Caco-2 (cell line): ENCODE results near the gene LDB3. TPM values are rescaled to one million over a fixed set of nuclear protein-coding genes. Genes with fewer than 3 reads are reported as not detected.

ENCODE experiments used
- BruUV-seq: library from RNA; stranded (reverse); fragments of 400-500 nt; replicated peaks from 2 replicates; lab custom pipeline; 2021; lab: Mats Ljungman, UMichigan
- CTCF ChIA-PET: fragments of 300-600 bp; sonication (Branson Sonifier 250); formaldehyde crosslinking; loops from one replicate; lab custom pipeline; 2022; ENCODE audit warnings: antibody characterized with exemption; lab: Charles Lee
- POLR2A ChIA-PET: fragments of 300-600 bp; sonication (Branson Sonifier 250); formaldehyde crosslinking; loops from one replicate; lab custom pipeline; 2022; ENCODE audit warnings: antibody characterized with exemption; lab: Charles Lee
- DNase-seq, 2 experiments: peaks; one replicate each; pipeline versions ENCODE4 v3.0.0 to v3.0.0-alpha.2; 2020 to 2022
- H3K27me3 ChIP-seq: replicated peaks from 2 replicates; pipeline ENCODE4 v1.6.0; 2011; ENCODE audit warnings: low read length; ENCODE audit not compliant: control insufficient read depth, insufficient read depth
- H3K36me3 ChIP-seq: 2 replicates; pipeline ENCODE4 v1.5.1; 2011; ENCODE audit warnings: low read length; ENCODE audit not compliant: control insufficient read depth, insufficient read depth
- H3K4me1 ChIP-seq: fragments of 250-450 bp; sonication (Bioruptor Pico); 2 replicates; pipeline ENCODE4 v1.5.1; 2020; ENCODE audit warnings: mild to moderate bottlenecking
- H3K4me3 ChIP-seq: 2 replicates; pipeline ENCODE4 v1.5.1; 2011; ENCODE audit warnings: low read depth, mild to moderate bottlenecking, control low read depth, low read length
- H3K9me3 ChIP-seq: fragments of 250-450 bp; sonication (Bioruptor Pico); 2 replicates; pipeline ENCODE4 v1.5.1; 2020; ENCODE audit warnings: mild to moderate bottlenecking, moderate library complexity
- H3K27ac Mint-ChIP-seq: one replicate; pipeline ENCODE4 v1.8.0; 2022; ENCODE audit warnings: mixed read lengths; ENCODE audit not compliant: unreplicated experiment
- H3K27me3 Mint-ChIP-seq: one replicate; pipeline ENCODE4 v1.8.0; 2022; ENCODE audit warnings: mixed read lengths; ENCODE audit not compliant: insufficient read depth, unreplicated experiment
- H3K36me3 Mint-ChIP-seq: one replicate; pipeline ENCODE4 v1.8.0; 2022; ENCODE audit warnings: mild to moderate bottlenecking, mixed read lengths; ENCODE audit not compliant: insufficient read depth, unreplicated experiment
- H3K4me1 Mint-ChIP-seq: one replicate; pipeline ENCODE4 v1.8.0; 2022; ENCODE audit warnings: low read depth, mixed read lengths; ENCODE audit not compliant: unreplicated experiment
- H3K4me3 Mint-ChIP-seq: one replicate; pipeline ENCODE4 v1.8.0; 2022; ENCODE audit warnings: mild to moderate bottlenecking, moderate library complexity, mixed read lengths; ENCODE audit not compliant: unreplicated experiment
- H3K9me3 Mint-ChIP-seq: one replicate; pipeline ENCODE4 v1.8.0; 2022; ENCODE audit warnings: mixed read lengths; ENCODE audit not compliant: unreplicated experiment
- CTCF ChIP-seq, 2 experiments: fragments of 200-600 bp in 1 of 2; IDR thresholded peaks; 1 replicate in 1 of 2; 2 replicates in 1 of 2; pipeline versions ENCODE4 v1.5.1 to v1.8.0; 2011 to 2022; ENCODE audit warnings: antibody characterized with exemption in 1 of 2, control low read depth in 1 of 2, inconsistent platforms in 1 of 2, low read depth in 1 of 2, low read length in 1 of 2, mild to moderate bottlenecking in 1 of 2, moderate library complexity in 1 of 2; ENCODE audit not compliant: insufficient read depth in 1 of 2, severe bottlenecking in 1 of 2, unreplicated experiment in 1 of 2
- intact Hi-C: fragments of 100-400 bp; cut with micrococcal nuclease; formaldehyde crosslinking; loops from one replicate; pipeline ENCODE4 v1.10.0; 2022; ENCODE audit not compliant: unreplicated experiment
- total RNA-seq: library from RNA; stranded (reverse); gene quantifications from 2 replicates; pipeline ENCODE4 v1.2.3, GENCODE V29; 2022

The LDB3 gene
- total RNA-seq, 1 experiment from 2014 or later: 0.09 TPM

GRCh38 chr10:86727470-86727869, 59.2 kb downstream of the LDB3 start:
- no peaks in the 10 kb centered on the region for H3K36me3 Mint-ChIP-seq
- H3K9me3 Mint-ChIP-seq: no peaks in the 10 kb centered on the region
- intact Hi-C loops: no loop called here
- H3K4me3 Mint-ChIP-seq: no peak overlapping the region
- DNase-seq: no peak
- TF ChIP-seq CTCF (IDR thresholded peaks at IDR 0.05; ENCODE audit: insufficient read depth in 1 of 2, low read depth in 1 of 2, low read length in 1 of 2, severe bottlenecking in 1 of 2, unreplicated experiment in 1 of 2): no peak
- Histone ChIP-seq H3K4me1 (no peaks in the 10 kb centered on the region), H3K27me3 (no peaks in the 10 kb centered on the region), H3K36me3 (no peaks in the 10 kb centered on the region), H3K9me3 (no peaks in the 10 kb centered on the region), H3K4me3 (no peak overlapping the region)
- BruUV-seq: no TSS peak
- H3K27ac Mint-ChIP-seq: no peak overlapping the region
- H3K27me3 Mint-ChIP-seq: no peaks in the 10 kb centered on the region
- ChIA-PET POLR2A (no interaction called here), CTCF (no interaction called here)
- H3K4me1 Mint-ChIP-seq: no peaks in the 10 kb centered on the region

GRCh38 chr10:86728056-86728455, 59.7 kb downstream of the LDB3 start:
- Mint-ChIP-seq H3K27me3 (no peaks in the 10 kb centered on the region), H3K4me3 (no peak overlapping the region), H3K27ac (no peak overlapping the region), H3K4me1 (no peaks in the 10 kb centered on the region), H3K36me3 (no peaks in the 10 kb centered on the region), H3K9me3 (no peaks in the 10 kb centered on the region)
- no peak for TF ChIP-seq CTCF (IDR thresholded peaks at IDR 0.05; ENCODE audit: insufficient read depth in 1 of 2, low read depth in 1 of 2, low read length in 1 of 2, severe bottlenecking in 1 of 2, unreplicated experiment in 1 of 2)
- H3K4me3 ChIP-seq: no peak overlapping the region
- POLR2A ChIA-PET: no interaction called here
- intact Hi-C loops: no loop called here
- H3K4me1 ChIP-seq: no peaks in the 10 kb centered on the region
- CTCF ChIA-PET: no interaction called here
- H3K27me3 ChIP-seq: no peaks in the 10 kb centered on the region
- DNase-seq: no peak
- no TSS peak for BruUV-seq
- no peaks in the 10 kb centered on the region for H3K9me3 ChIP-seq
- no peaks in the 10 kb centered on the region for H3K36me3 ChIP-seq

- H3K36me3 ChIP-seq: no peaks in the 10 kb centered on the region
- TF ChIP-seq CTCF (IDR thresholded peaks at IDR 0.05; ENCODE audit: insufficient read depth in 1 of 2, low read depth in 1 of 2, low read length in 1 of 2, severe bottlenecking in 1 of 2, unreplicated experiment in 1 of 2): no peak
- CTCF ChIA-PET: no interaction called here
- no peak overlapping the region for H3K27ac Mint-ChIP-seq
- H3K4me3 ChIP-seq: no peak overlapping the region
- BruUV-seq: no TSS peak
- H3K4me3 Mint-ChIP-seq: no peak overlapping the region
- POLR2A ChIA-PET: no interaction called here
- DNase-seq: no peak
- no peaks in the 10 kb centered on the region for H3K4me1 ChIP-seq
- H3K27me3 ChIP-seq: no peaks in the 10 kb centered on the region
- no peaks in the 10 kb centered on the region for H3K9me3 ChIP-seq
- intact Hi-C loops: no loop called here
- H3K27me3 Mint-ChIP-seq: no peaks in the 10 kb centered on the region
- H3K36me3 Mint-ChIP-seq: no peaks in the 10 kb centered on the region
- no peaks in the 10 kb centered on the region for H3K4me1 Mint-ChIP-seq
- no peaks in the 10 kb centered on the region for H3K9me3 Mint-ChIP-seq
Observed at GRCh38 chr10:86729677-86730076, 61.4 kb downstream of the LDB3 start.
